HepG2 (cell line): ENCODE measurements around the gene SLC26A2. TPM values are rescaled to one million over a fixed set of nuclear protein-coding genes. Genes with fewer than 3 reads are reported as not detected.

ENCODE experiments used
- ATAC-seq: fragments of 200-7000 bp; cut with Tn5 transposase; 3 replicates; pipeline ENCODE4 v1.9.1; 2020; ENCODE audit warnings: mild to moderate bottlenecking, moderate library complexity
- BruUV-seq: library from RNA; stranded (reverse); fragments of 400-500 nt; replicated peaks from 2 replicates; lab custom pipeline; 2021; lab: Mats Ljungman, UMichigan
- CTCF ChIA-PET: fragments of 300-600 bp; formaldehyde crosslinking; extraction: SDS; loops from one replicate; lab custom pipeline; 2021; ENCODE audit warnings: low total read pairs, inconsistent platforms, low intra/inter-chr PET ratio; lab: Yijun Ruan, JAX
- POLR2A ChIA-PET: fragments of 350-600 bp; sonication (Branson Sonifier 250); formaldehyde crosslinking; loops from one replicate; lab custom pipeline; 2020; ENCODE audit warnings: antibody characterized with exemption, inconsistent platforms; lab: Yijun Ruan, JAX
- DNase-seq: peaks from one replicate; pipeline ENCODE4 v3.0.0-alpha.2; 2015; ENCODE audit warnings: low spot score
- FAIRE-seq: peaks from 3 replicates; lab custom pipeline; 2011; peaks lifted over from hg19 to GRCh38; lab: Jason Lieb, UNC
- H2AFZ ChIP-seq: one replicate; pipeline ENCODE4 v1.6.1; 2011; ENCODE audit warnings: low read length, inconsistent platforms
- H3K27ac ChIP-seq: fragments of 300-600 bp; 3 replicates; pipeline ENCODE4 v1.8.0; 2011; ENCODE audit warnings: mixed run types, mild to moderate bottlenecking, mixed read lengths, low read length, inconsistent platforms; ENCODE audit not compliant: insufficient read depth; ENCODE audit errors: extremely low read length
- H3K27me3 ChIP-seq, 2 experiments: fragments of 200-600 bp in 1 of 2; 2 replicates in 1 of 2; 3 replicates in 1 of 2; pipeline versions ENCODE4 v1.6.0 to v1.8.0; 2011; ENCODE audit warnings: low read length in 2 of 2, mild to moderate bottlenecking in 2 of 2, moderate library complexity in 2 of 2, inconsistent platforms in 1 of 2; ENCODE audit not compliant: insufficient read depth in 2 of 2, control insufficient read depth in 1 of 2
- H3K36me3 ChIP-seq, 2 experiments: fragments of 200-600 bp in 1 of 2; replicated peaks in 1 of 2; 2 replicates in 1 of 2; 3 replicates in 1 of 2; pipeline versions ENCODE4 v1.5.1 to v1.8.0; 2011; ENCODE audit warnings: low read length in 2 of 2, inconsistent platforms in 1 of 2; ENCODE audit not compliant: insufficient read depth in 2 of 2, control insufficient read depth in 1 of 2
- H3K4me1 ChIP-seq: 2 replicates; pipeline ENCODE4 v1.5.1; 2012; ENCODE audit warnings: low read length, inconsistent platforms; ENCODE audit not compliant: insufficient read depth
- H3K4me2 ChIP-seq: 2 replicates; pipeline ENCODE4 v1.6.0; 2011; ENCODE audit warnings: low read depth, low read length, inconsistent platforms
- H3K4me3 ChIP-seq, 3 experiments: fragments of 200-600 bp in 1 of 3; sonication (generic), shearing (Covaris generic) in 1 of 3; replicated peaks in 1 of 3; 2 replicates each; pipeline ENCODE4 v1.5.1; 2011 to 2016; ENCODE audit warnings: low read length in 3 of 3, inconsistent platforms in 2 of 3, low read depth in 2 of 3, mild to moderate bottlenecking in 2 of 3, control low read depth in 1 of 3, mixed read lengths in 1 of 3; ENCODE audit not compliant: insufficient read depth in 1 of 3
- H3K79me2 ChIP-seq: one replicate; pipeline ENCODE4 v1.6.1; 2011; ENCODE audit warnings: low read length, inconsistent platforms; ENCODE audit not compliant: insufficient read depth
- H3K9ac ChIP-seq: 2 replicates; pipeline ENCODE4 v1.6.0; 2011; ENCODE audit warnings: mild to moderate bottlenecking, low read depth, low read length, inconsistent platforms; ENCODE audit not compliant: insufficient read depth
- H3K9me3 ChIP-seq: 2 replicates; pipeline ENCODE4 v1.5.1; 2012; ENCODE audit warnings: mild to moderate bottlenecking, low read length
- H4K20me1 ChIP-seq: 2 replicates; pipeline ENCODE4 v1.6.0; 2011; ENCODE audit warnings: inconsistent platforms, mild to moderate bottlenecking, low read length, moderate library complexity; ENCODE audit not compliant: insufficient read depth
- AHR ChIP-seq: IDR thresholded peaks from 2 replicates; pipeline ENCODE4 v1.6.1; 2018; ENCODE audit warnings: missing genetic modification reagents, missing compliant biosample characterization
- BCL6 ChIP-seq: IDR thresholded peaks from 2 replicates; pipeline ENCODE4 v1.6.1; 2016; ENCODE audit warnings: missing genetic modification reagents, missing compliant biosample characterization
- GTF2F1 ChIP-seq: fragments of 150-350 bp; IDR thresholded peaks from 2 replicates; pipeline ENCODE4 v1.6.1; 2014; ENCODE audit warnings: low read length
- JUND ChIP-seq: sonication (generic); formaldehyde crosslinking; IDR thresholded peaks from 2 replicates; pipeline ENCODE4 v1.8.0; 2022; ENCODE audit warnings: mild to moderate bottlenecking, missing genetic modification reagents
- MXI1 ChIP-seq: IDR thresholded peaks from 3 replicates; pipeline ENCODE4 v1.6.1; 2012; ENCODE audit warnings: low read depth, low read length, inconsistent platforms, borderline replicate concordance
- NONO ChIP-seq, 2 experiments: fragments of 450-650 bp in 1 of 2; sonication (generic) in 1 of 2; formaldehyde crosslinking in 1 of 2; IDR thresholded peaks in 1 of 2; conservative IDR thresholded peaks in 1 of 2; 2 replicates each; pipeline versions ENCODE4 v1.6.1 to v1.8.0; 2017 to 2022; ENCODE audit warnings: mild to moderate bottlenecking in 1 of 2, missing genetic modification reagents in 1 of 2, moderate library complexity in 1 of 2
- RBAK ChIP-seq: sonication (generic); formaldehyde crosslinking; IDR thresholded peaks from 2 replicates; pipeline ENCODE4 v1.5.1; 2020; ENCODE audit warnings: mild to moderate bottlenecking, missing genetic modification reagents
- SMAD3 ChIP-seq: sonication (generic); formaldehyde crosslinking; IDR thresholded peaks from 2 replicates; pipeline ENCODE4 v1.4.0; 2020; ENCODE audit warnings: missing genetic modification reagents
- ZNF552 ChIP-seq: sonication (generic); formaldehyde crosslinking; IDR thresholded peaks from 2 replicates; pipeline ENCODE4 v1.9.0; 2022; ENCODE audit warnings: missing genetic modification reagents, mild to moderate bottlenecking, borderline replicate concordance
- ZNF782 ChIP-seq: sonication (generic); formaldehyde crosslinking; IDR thresholded peaks from 2 replicates; pipeline ENCODE4 v1.4.0; 2020; ENCODE audit warnings: missing genetic modification reagents, mild to moderate bottlenecking, borderline replicate concordance
- WGBS: methylation state at CpG from one replicate; pipeline ENCODE4 v1.1.6; 2017; ENCODE audit warnings: low lambda C conversion rate; 5-methylcytosine and 5-hydroxymethylcytosine counted together
- in situ Hi-C: cut with HindIII; loops from 2 replicates; pipeline ENCODE4 v1.10.0; 2017; ENCODE audit warnings: low pct_unique_long_range_greater_than_20kb; ENCODE audit not compliant: extremely low pct_ligation_motif_present
- intact Hi-C: fragments of 100-400 bp; cut with micrococcal nuclease; formaldehyde crosslinking; loops from one replicate; pipeline ENCODE4 v1.10.0; 2022; ENCODE audit not compliant: unreplicated experiment
- polyA plus RNA-seq, 8 experiments: library from polyadenylated mRNA; depleted of rRNA in 3 of 8; stranded (reverse) in 7 of 8; unstranded in 1 of 8; fragments of >200 nt; fragmentation: Illumina TruSeq in 4 of 8; extraction: Trizol in 4 of 8; gene quantifications; 2 replicates each; pipeline versions ENCODE4 v1.2.1 to v1.2.3, GENCODE V29; 2011 to 2016; ENCODE audit warnings: low read depth in 4 of 8, missing spikeins in 1 of 8, mixed read lengths in 1 of 8; ENCODE audit not compliant: insufficient read depth in 1 of 8
- total RNA-seq, 5 experiments: library from RNA; depleted of rRNA; stranded (reverse); fragments of >200 nt; fragmentation: Illumina TruSeq; extraction: Trizol; gene quantifications; 2 replicates each; pipeline ENCODE4 v1.2.3, GENCODE V29; 2016; ENCODE audit warnings: low read depth in 1 of 5
- TF ChIP-seq, protein P1 (sequence below): sonication (generic); formaldehyde crosslinking; IDR thresholded peaks from one replicate; pipeline ENCODE4 v1.5.1; 2020; ENCODE audit warnings: mild to moderate bottlenecking, missing genetic modification reagents; ENCODE audit errors: not compliant biosample characterization
- TF ChIP-seq, protein P2 (sequence below): sonication (generic); formaldehyde crosslinking; IDR thresholded peaks from 2 replicates; pipeline ENCODE4 v1.9.0; 2021; ENCODE audit warnings: missing genetic modification reagents, borderline replicate concordance
- TF ChIP-seq, protein P3 (sequence below): sonication (generic); formaldehyde crosslinking; IDR thresholded peaks from 2 replicates; pipeline ENCODE4 v1.8.0; 2022; ENCODE audit warnings: mild to moderate bottlenecking, missing genetic modification reagents, moderate library complexity

SLC26A2 gene
- total and polyA plus RNA-seq, 2 of the 13 experiments (the other 11 are each of a cell fraction or from before 2014, with no cell fraction given): 2.2 to 7.9 TPM

DNA sequence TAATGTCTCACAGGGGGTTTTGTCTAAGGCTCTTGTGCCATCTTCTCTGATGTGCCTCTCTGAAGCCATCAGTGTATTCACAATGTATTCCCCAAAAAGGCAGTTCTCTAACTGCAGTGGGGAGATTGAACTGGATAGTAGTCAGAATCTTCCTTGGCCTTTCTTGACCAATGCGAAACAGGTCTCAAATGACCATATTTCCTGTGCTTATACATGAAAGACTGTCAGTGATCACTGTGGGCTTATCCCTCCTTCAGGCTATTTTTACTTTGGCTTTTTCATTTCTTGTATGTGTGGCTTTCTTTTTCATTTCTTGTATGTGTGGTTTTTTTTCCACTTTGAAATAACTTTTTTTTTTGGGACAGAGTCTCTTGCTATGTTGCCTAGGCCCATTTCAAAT lies 59.7 kb downstream of the SLC26A2 start:
- no peak overlapping the region for H2AFZ ChIP-seq
- no peaks in the 10 kb centered on the region for H4K20me1 ChIP-seq
- H3K4me2 ChIP-seq: no peak overlapping the region
- H3K4me1 ChIP-seq: peaks cover 40% of the 10 kb centered on the region
- POLR2A ChIA-PET: no interaction called here
- peaks cover 4% of the 10 kb centered on the region for H3K79me2 ChIP-seq
- no TSS peak for BruUV-seq
- no peak overlapping the region for H3K4me3 ChIP-seq
- peaks cover 30 to 76% of the 10 kb centered on the region in 2 experiments for H3K36me3 ChIP-seq
- DNase-seq (no peak), ATAC-seq (no peak), FAIRE-seq (no peak)
- 94% methylated on average over 1 of the region's 1 CpG for WGBS
- H3K9me3 ChIP-seq: peaks cover 4% of the 10 kb centered on the region; the same call in 1 of the 2 replicates
- H3K27me3 ChIP-seq: no peaks in the 10 kb centered on the region
- no peak overlapping the region for H3K27ac ChIP-seq
- CTCF ChIA-PET: no interaction called here
- intact Hi-C loops (loop anchor here (10.0 kb wide), 1 partner anchor 335 kb away; the partner anchor contains the start of gene TCOF1), in situ Hi-C loops (no loop called here)
- H3K9ac ChIP-seq: no peak overlapping the region
- TF ChIP-seq NONO (IDR thresholded peaks at IDR 0.05) (no peak), NONO (CRISPR knock-in tag; conservative IDR thresholded peaks at IDR 0.05) (no peak), RBAK (CRISPR knock-in tag) (no peak), MXI1 (no peak), GTF2F1 (no peak), AHR (no peak), ZNF782 (CRISPR knock-in tag) (no peak), SMAD3 (CRISPR knock-in tag) (no peak), JUND (no peak), ZNF552 (CRISPR knock-in tag) (no peak), BCL6 (no peak)
- TF ChIP-seq, protein P1, sequence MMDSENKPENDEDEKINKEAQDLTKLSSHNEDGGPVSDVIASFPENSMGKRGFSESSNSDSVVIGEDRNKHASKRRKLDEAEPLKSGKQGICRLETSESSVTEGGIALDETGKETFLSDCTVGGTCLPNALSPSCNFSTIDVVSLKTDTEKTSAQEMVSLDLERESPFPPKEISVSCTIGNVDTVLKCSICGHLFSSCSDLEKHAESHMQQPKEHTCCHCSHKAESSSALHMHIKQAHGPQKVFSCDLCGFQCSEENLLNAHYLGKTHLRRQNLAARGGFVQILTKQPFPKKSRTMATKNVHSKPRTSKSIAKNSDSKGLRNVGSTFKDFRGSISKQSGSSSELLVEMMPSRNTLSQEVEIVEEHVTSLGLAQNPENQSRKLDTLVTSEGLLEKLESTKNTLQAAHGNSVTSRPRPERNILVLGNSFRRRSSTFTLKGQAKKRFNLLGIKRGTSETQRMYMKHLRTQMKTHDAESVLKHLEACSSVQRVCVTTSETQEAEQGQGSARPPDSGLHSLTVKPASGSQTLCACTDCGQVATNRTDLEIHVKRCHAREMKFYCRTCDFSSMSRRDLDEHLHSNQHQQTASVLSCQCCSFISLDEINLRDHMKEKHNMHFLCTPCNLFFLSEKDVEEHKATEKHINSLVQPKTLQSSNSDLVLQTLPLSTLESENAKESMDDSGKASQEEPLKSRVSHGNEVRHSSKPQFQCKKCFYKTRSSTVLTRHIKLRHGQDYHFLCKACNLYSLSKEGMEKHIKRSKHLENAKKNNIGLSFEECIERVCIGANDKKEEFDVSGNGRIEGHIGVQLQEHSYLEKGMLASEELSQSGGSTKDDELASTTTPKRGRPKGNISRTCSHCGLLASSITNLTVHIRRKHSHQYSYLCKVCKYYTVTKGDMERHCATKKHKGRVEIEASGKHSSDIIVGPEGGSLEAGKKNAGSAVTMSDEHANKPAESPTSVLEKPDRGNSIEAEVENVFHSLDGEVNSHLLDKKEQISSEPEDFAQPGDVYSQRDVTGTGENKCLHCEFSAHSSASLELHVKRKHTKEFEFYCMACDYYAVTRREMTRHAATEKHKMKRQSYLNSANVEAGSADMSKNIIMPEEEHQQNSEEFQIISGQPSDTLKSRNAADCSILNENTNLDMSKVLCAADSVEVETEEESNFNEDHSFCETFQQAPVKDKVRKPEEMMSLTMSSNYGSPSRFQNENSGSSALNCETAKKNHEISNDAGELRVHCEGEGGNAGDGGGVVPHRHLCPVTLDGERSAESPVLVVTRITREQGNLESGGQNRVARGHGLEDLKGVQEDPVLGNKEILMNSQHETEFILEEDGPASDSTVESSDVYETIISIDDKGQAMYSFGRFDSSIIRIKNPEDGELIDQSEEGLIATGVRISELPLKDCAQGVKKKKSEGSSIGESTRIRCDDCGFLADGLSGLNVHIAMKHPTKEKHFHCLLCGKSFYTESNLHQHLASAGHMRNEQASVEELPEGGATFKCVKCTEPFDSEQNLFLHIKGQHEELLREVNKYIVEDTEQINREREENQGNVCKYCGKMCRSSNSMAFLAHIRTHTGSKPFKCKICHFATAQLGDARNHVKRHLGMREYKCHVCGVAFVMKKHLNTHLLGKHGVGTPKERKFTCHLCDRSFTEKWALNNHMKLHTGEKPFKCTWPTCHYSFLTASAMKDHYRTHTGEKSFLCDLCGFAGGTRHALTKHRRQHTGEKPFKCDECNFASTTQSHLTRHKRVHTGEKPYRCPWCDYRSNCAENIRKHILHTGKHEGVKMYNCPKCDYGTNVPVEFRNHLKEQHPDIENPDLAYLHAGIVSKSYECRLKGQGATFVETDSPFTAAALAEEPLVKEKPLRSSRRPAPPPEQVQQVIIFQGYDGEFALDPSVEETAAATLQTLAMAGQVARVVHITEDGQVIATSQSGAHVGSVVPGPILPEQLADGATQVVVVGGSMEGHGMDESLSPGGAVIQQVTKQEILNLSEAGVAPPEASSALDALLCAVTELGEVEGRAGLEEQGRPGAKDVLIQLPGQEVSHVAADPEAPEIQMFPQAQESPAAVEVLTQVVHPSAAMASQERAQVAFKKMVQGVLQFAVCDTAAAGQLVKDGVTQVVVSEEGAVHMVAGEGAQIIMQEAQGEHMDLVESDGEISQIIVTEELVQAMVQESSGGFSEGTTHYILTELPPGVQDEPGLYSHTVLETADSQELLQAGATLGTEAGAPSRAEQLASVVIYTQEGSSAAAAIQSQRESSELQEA (CRISPR knock-in tag): no peak
- TF ChIP-seq, protein P2, sequence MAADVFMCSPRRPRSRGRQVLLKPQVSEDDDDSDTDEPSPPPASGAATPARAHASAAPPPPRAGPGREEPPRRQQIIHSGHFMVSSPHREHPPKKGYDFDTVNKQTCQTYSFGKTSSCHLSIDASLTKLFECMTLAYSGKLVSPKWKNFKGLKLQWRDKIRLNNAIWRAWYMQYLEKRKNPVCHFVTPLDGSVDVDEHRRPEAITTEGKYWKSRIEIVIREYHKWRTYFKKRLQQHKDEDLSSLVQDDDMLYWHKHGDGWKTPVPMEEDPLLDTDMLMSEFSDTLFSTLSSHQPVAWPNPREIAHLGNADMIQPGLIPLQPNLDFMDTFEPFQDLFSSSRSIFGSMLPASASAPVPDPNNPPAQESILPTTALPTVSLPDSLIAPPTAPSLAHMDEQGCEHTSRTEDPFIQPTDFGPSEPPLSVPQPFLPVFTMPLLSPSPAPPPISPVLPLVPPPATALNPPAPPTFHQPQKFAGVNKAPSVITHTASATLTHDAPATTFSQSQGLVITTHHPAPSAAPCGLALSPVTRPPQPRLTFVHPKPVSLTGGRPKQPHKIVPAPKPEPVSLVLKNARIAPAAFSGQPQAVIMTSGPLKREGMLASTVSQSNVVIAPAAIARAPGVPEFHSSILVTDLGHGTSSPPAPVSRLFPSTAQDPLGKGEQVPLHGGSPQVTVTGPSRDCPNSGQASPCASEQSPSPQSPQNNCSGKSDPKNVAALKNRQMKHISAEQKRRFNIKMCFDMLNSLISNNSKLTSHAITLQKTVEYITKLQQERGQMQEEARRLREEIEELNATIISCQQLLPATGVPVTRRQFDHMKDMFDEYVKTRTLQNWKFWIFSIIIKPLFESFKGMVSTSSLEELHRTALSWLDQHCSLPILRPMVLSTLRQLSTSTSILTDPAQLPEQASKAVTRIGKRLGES (CRISPR knock-in tag): no peak
- TF ChIP-seq, protein P3, sequence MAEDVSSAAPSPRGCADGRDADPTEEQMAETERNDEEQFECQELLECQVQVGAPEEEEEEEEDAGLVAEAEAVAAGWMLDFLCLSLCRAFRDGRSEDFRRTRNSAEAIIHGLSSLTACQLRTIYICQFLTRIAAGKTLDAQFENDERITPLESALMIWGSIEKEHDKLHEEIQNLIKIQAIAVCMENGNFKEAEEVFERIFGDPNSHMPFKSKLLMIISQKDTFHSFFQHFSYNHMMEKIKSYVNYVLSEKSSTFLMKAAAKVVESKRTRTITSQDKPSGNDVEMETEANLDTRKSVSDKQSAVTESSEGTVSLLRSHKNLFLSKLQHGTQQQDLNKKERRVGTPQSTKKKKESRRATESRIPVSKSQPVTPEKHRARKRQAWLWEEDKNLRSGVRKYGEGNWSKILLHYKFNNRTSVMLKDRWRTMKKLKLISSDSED (CRISPR knock-in tag): no peak
